ENCODE data around the gene CTNNBL1. TPM values are rescaled to one million over a fixed set of nuclear protein-coding genes. Genes with fewer than 3 reads are reported as not detected.

The CTNNBL1 gene
- total and polyA plus RNA-seq, 2 of the 4 experiments (the other 2 are of a cell fraction): 29.9 to 34.1 TPM

DNA sequence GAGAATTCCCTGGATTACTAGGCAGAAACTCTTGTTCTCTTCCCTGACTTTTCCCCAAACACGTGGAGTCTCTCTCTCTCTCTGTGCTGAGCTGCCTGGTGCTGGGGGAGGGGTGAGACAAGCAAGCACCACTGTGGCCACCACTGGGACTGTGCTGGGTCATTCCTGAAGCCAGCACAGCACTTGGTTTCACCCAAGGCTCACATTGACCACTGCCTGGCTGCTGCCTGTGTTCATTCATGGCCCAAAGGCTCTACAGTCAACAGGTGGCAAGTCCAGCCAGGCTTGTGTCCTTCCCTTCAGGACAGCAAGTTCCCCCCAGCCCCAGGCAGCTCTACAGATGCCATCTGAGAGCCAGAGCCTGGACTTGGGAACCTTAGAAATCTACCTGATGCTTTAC lies 92.2 kb downstream of the CTNNBL1 start:
- Histone ChIP-seq H3K9ac (ENCODE audit: low read depth, low read length) (no peak overlapping the region), H3K9me3 (ENCODE audit: control insufficient read depth, insufficient read depth, low read length) (no peaks in the 10 kb centered on the region), H2BK5ac (ENCODE audit: low read depth, low read length, poor library complexity, severe bottlenecking) (no peak overlapping the region), H2AFZ (replicated peaks; ENCODE audit: low read length, poor library complexity) (no peak overlapping the region), H3K27ac (ENCODE audit: insufficient read depth, low read length) (no peak overlapping the region), H4K5ac (ENCODE audit: low read depth, low read length) (no peak overlapping the region), H2BK120ac (ENCODE audit: low read depth, low read length) (no peak overlapping the region), H3K36me3 (ENCODE audit: control insufficient read depth, insufficient read depth, low read length) (peaks cover 6% of the 10 kb centered on the region), H2BK15ac (ENCODE audit: low read depth, low read length) (no peak overlapping the region), H3K4ac (ENCODE audit: low read depth, low read length) (no peak overlapping the region), H3K4me2 (ENCODE audit: low read depth, low read length) (no peak overlapping the region), H3K14ac (replicated peaks; ENCODE audit: low read depth, low read length) (no peak overlapping the region; the same call in 1 of the 2 replicates), H3K4me3 (ENCODE audit: insufficient read depth, low read depth, low read length) (no peak overlapping the region), H3K79me1 (ENCODE audit: low read depth in 1 of 2, low read length in 2 of 2) (peaks cover 0 to 5% of the 10 kb centered on the region in 2 experiments; a peak in 1 of 4 replicates), H3K18ac (ENCODE audit: low read depth, low read length) (no peak overlapping the region), H2AK9ac (replicated peaks; ENCODE audit: low read depth, low read length, poor library complexity) (no peak overlapping the region), H4K91ac (ENCODE audit: insufficient read depth, low read depth, low read length) (no peak overlapping the region), H3K27me3 (ENCODE audit: control insufficient read depth, insufficient read depth, low read length) (no peaks in the 10 kb centered on the region), H3K4me1 (ENCODE audit: control insufficient read depth, insufficient read depth, low read length) (no peaks in the 10 kb centered on the region), H3K56ac (ENCODE audit: extremely low read depth, insufficient read depth, low read length) (no peak overlapping the region), H4K20me1 (ENCODE audit: insufficient read depth, low read length) (no peaks in the 10 kb centered on the region), H3K9me1 (ENCODE audit: insufficient read depth, low read length) (peaks cover 5% of the 10 kb centered on the region; the same call in 1 of the 2 replicates), H3K23ac (ENCODE audit: low read depth, low read length) (no peak overlapping the region), H2AK5ac (ENCODE audit: low read depth, low read length) (no peak overlapping the region), H2BK20ac (ENCODE audit: low read depth, low read length) (no peak overlapping the region), H4K8ac (ENCODE audit: low read depth in 2 of 2, low read length in 2 of 2) (no peak overlapping the region)
- dilution Hi-C loops (cut with HindIII; ENCODE audit: low sequenced_read_pairs, unreplicated experiment) (no loop called here), in situ Hi-C loops (cut with MboI; ENCODE audit: low sequenced_read_pairs) (no loop called here), intact Hi-C loops (cut with micrococcal nuclease) (no loop called here)
- ChIA-PET POLR2A (ENCODE audit: unreplicated experiment) (no interaction called here), CTCF (no interaction called here)
- BruUV-seq (replicated peaks): no TSS peak
- no peak for ATAC-seq (ENCODE audit: low read depth)
- TF ChIP-seq, protein P1, sequence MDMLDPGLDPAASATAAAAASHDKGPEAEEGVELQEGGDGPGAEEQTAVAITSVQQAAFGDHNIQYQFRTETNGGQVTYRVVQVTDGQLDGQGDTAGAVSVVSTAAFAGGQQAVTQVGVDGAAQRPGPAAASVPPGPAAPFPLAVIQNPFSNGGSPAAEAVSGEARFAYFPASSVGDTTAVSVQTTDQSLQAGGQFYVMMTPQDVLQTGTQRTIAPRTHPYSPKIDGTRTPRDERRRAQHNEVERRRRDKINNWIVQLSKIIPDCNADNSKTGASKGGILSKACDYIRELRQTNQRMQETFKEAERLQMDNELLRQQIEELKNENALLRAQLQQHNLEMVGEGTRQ (IDR thresholded peaks at IDR 0.05; ENCODE audit: low read depth, low read length): no peak
- TF ChIP-seq CEBPB (IDR thresholded peaks at IDR 0.05; ENCODE audit: low read depth, low read length) (no peak), CHD1 (IDR thresholded peaks at IDR 0.05; ENCODE audit: low read depth, low read length) (no peak), MAZ (IDR thresholded peaks at IDR 0.05; ENCODE audit: borderline replicate concordance, low read depth, low read length) (no peak), RAD21 (IDR thresholded peaks at IDR 0.05; ENCODE audit: low read length) (no peak), RCOR1 (IDR thresholded peaks at IDR 0.05; ENCODE audit: insufficient replicate concordance, low read length) (no peak), POLR2A (IDR thresholded peaks at IDR 0.05; ENCODE audit: low read depth, low read length) (no peak), BHLHE40 (IDR thresholded peaks at IDR 0.05; ENCODE audit: low read depth, low read length) (no peak), RFX5 (IDR thresholded peaks at IDR 0.05; ENCODE audit: low read depth, low read length) (no peak), SMC3 (IDR thresholded peaks at IDR 0.05; ENCODE audit: low read depth, low read length) (no peak)
- TF ChIP-seq, protein P2, sequence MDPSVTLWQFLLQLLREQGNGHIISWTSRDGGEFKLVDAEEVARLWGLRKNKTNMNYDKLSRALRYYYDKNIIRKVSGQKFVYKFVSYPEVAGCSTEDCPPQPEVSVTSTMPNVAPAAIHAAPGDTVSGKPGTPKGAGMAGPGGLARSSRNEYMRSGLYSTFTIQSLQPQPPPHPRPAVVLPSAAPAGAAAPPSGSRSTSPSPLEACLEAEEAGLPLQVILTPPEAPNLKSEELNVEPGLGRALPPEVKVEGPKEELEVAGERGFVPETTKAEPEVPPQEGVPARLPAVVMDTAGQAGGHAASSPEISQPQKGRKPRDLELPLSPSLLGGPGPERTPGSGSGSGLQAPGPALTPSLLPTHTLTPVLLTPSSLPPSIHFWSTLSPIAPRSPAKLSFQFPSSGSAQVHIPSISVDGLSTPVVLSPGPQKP (IDR thresholded peaks at IDR 0.05; ENCODE audit: borderline replicate concordance, low read depth, low read length): no peak
- no peak for DNase-seq
- no CpG with 5 or more reads among the region's 1 CpG for WGBS, 2 experiments (ENCODE audit: extremely low coverage in 2 of 2, insufficient read length in 1 of 2)
